T-helper 9 cell (primary cell): ENCODE data around the gene ATP11A.
"Not testable (repeated sequence)": the region's sequence is repeated elsewhere in the genome, so short reads cannot be mapped to it uniquely, and the experiment has no call there.

Experiments
- DNase-seq: peaks from one replicate; pipeline ENCODE4 v3.0.0-alpha.2; 2020

ATP11A gene

GRCh38 chr13:112825071-112825470, 135.2 kb downstream of the ATP11A start:
- no peak for DNase-seq

GRCh38 chr13:112825875-112826274, 136.0 kb downstream of the ATP11A start:
- no peak for DNase-seq

DNA sequence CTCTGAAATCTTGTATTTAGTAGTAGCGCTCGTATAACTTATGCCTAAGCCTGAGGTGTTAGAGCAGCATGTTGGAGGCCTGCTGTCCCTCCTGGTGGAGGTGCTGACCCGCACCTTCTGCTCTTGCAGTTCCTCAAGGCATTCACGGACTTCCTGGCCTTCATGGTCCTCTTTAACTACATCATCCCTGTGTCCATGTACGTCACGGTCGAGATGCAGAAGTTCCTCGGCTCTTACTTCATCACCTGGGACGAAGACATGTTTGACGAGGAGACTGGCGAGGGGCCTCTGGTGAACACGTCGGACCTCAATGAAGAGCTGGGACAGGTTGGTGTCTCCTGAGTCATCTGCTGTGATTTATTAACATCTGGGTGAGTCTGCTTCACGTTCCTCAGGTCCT, 136.7 kb downstream of the ATP11A start:
- no peak for DNase-seq

DNA sequence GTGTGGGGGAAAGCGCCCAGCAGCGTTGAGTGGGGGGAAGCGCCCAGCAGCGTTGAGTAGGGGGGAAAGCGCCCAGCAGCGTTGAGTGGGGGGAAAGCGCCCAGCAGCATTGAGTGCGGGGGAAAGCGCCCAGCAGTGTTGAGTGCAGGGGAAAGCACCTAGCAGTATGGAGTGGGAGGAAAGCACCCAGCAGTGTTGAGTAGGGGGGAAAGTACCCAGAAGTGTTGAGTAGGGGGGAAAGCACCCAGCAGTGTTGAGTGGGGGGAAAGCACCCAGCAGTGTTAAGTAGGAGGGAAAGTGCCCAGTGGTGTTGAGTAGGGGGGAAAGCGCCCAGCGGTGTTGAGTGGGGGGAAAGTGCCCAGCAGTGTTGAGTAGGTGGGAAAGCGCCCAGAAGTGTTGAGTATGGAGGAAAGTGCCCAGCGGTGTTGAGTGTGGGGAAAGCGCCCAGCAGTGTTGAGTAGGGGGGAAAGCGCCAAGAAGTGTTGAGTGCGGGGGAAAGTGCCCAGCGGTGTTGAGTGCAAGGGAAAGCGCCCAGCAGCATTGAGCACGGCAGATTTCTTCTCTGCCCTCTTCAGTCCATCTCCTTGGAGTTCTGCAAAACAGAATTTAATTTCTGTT, 138.4 kb downstream of the ATP11A start:
- no peak for DNase-seq

DNA sequence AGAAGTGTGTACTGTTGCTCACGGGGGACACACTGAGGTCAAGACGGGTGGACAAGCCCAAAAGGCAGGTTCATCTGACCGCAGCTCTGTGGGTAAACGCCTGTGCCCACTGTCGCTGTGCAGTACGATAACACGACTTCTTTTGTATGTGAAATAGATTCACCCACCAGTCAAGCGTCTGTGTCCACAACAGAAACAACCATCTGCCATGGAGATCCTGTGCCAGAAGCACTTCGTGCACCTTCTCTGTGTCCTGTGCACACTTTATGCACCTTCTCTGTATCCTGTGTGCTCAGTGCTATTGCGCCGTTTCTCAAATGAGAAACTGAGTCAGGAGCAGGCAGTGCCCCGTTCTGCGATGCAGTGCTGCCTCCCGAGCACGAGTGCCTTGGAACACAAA, 138.9 kb downstream of the ATP11A start:
- no peak for DNase-seq

DNA sequence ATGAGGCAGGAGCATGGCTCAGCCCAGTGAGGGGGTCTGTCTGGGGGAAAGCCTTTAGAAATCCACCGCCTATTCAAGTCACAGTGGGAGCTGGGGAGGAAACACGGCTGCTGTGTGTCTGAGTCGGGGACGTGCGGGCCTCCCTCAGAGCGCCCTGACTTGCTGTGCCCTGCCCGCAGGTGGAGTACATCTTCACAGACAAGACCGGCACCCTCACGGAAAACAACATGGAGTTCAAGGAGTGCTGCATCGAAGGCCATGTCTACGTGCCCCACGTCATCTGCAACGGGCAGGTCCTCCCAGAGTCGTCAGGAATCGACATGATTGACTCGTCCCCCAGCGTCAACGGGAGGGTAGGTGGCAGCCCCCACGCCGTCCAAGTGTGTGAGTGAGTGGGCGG, 141.4 kb downstream of the ATP11A start:
- DNase-seq, result no peak

GRCh38 chr13:112831801-112832200, 142.0 kb downstream of the ATP11A start:
- no peak for DNase-seq

- DNase-seq, result no peak
Measured at GRCh38 chr13:112832811-112833210, 143.0 kb downstream of the ATP11A start.

DNA sequence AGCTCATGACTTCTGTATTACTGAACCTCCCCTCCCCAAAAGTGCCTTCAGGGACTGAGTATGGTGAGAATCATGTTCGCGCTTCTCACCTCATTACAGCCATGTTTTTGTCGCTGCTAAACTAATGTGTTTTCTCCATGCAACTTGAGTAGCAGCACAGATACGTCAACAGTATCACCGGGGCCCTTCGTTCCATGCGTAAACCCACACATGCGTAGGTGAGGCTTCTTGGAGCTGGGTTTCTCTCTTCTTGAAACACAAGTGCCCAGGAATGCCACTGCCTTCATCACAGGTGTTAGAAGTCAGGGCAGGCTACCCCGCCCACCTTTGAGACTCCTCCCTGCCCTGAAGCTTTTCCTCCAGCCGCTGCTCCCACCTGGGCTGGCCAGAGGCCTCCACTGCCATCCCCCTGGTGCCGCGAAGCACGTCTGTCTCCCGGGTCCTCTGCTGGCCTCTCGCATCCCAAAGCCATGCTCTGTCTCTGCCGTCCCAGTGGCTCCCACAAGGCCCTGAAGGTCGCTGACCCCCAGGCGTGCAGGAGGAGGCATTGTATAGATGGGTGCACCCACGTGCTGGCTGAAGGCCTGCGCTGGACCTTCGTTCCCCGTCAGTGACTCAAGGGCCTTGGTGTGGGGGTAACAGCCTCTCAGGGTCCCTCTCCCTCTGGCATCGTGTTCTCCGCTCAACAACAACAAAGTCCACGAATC, 143.9 kb downstream of the ATP11A start:
- DNase-seq, result no peak

- DNase-seq, result no peak
Measured at GRCh38 chr13:112835344-112835743, 145.5 kb downstream of the ATP11A start.

- no peak for DNase-seq
Measured at GRCh38 chr13:112835796-112836195, 146.0 kb downstream of the ATP11A start.

- DNase-seq, result no peak
Measured at GRCh38 chr13:112836940-112837339, 147.1 kb downstream of the ATP11A start.

- DNase-seq, result no peak
Measured at GRCh38 chr13:112837371-112838037, 147.7 kb downstream of the ATP11A start.

- DNase-seq, result no peak
Measured at GRCh38 chr13:112838038-112838841, 148.4 kb downstream of the ATP11A start.

GRCh38 chr13:112838842-112839117, 148.9 kb downstream of the ATP11A start:
- no peak for DNase-seq

GRCh38 chr13:112839356-112840105, 149.7 kb downstream of the ATP11A start:
- no peak for DNase-seq

DNA sequence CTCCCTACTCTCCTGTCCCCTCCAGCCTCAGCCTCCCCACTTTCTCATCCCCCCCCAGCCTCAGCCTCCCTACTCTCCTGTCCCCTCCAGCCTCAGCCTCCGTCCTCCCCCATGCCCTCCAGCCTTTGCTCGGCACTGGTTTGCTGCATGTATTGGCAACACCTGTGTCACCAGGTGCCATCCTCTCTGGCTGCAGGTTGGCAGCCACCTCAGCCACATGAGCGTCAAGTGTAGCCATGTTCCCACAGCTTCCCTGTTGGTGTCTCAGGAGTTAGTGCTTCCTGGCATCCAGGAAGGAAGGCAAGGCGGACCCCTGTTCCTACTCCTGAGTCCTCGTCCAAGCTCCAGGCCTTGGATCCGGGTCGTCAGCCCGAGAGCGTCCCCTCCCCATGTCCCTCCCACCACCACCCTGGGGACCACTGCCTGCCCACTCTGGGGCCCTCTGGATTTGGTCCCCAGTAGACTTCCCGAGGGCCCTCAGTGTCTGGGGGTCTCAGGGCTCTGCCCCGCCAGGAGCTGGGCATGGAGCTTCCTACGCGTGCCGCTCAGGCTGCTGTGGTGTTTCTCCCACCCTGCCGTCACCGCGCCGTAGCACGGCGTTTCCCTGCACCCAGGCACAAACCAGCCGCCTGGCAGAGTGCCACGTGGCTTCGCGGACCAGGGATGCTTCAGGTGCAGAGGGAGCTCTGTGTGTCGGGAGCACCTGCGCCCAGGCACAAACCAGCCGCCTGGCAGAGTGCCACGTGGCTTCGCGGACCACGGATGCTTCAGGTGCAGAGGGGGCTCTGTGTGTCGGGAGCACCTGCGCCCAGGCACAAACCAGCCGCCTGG, 150.8 kb downstream of the ATP11A start:
- no peak for DNase-seq

- DNase-seq, result not testable (repeated sequence)
Measured at GRCh38 chr13:112841303-112842015, 151.6 kb downstream of the ATP11A start.

DNA sequence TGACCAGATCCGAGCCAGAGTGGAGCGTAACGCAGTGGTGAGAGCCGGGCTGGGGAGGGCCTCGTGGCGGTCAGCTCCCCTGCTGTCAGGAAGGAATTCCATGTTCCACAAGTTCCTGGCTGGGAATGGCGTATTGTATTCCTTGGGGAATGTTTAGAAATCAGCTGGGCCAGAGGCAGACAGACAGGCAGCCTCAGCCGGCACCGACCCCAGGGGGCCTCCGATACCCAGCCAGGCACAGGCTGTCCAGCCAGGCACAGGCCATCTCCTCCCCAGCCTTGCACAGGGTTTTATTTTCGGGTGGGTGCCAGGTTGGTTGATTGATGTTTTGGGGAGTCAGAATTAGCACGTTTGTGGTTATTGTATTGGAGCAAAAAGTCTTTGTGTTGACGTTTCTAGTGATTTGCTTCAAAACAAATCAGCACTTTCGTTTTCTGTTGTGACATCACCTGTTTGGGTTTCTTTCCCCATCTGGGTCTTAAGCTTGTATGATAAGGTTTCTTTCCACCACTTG, 152.6 kb downstream of the ATP11A start:
- DNase-seq, result no peak

- no peak for DNase-seq
Measured at GRCh38 chr13:112842931-112843391, 153.1 kb downstream of the ATP11A start.
